ENCODE data around the gene SLC4A3.

SLC4A3 gene

GRCh38 chr2:219612577-219613286, 14.7 kb upstream of the SLC4A3 start:
- no peak for DNase-seq (ENCODE audit: low spot score)

GRCh38 chr2:219613461-219614070, 13.9 kb upstream of the SLC4A3 start:
- DNase-seq (ENCODE audit: low spot score), result no peak

DNA sequence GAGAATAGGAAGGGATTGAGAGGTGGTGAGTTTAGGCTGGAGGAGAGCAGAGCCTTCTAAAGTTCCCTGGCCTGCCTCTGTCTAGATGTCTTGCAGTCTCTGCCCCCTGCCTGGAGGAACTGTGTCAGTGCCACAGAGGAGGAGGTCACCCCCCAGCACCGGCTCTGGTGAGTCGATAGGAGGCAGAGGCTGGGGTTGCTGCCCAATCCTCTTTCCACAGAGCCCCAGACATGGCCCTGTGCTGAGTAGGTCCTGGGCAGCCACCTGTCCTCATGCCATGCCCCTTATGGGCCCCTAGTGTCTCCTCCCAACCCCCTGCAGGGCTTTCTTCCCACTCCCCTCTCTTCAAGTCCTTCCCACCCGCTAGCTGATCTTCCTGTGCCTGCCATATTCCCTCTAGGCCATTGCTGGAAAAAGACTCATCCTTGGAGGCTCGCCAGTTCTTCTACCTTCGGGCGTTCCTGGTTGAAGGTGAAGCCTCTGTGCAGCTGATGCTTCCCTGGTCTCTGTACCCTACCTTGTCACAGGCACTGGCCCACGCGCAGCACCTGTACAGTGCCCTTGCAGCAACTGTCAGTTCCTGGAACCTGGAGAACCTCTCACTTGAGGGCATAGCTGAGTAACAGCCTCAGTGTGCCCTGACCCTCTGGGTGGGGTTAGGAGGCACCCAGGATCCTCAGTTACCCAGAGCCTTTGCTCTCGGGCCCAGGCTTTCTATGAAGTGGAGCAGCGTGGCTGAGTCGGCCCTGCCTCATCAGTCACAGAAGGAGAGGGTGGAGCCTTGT, 13.2 kb upstream of the SLC4A3 start:
- no peak for DNase-seq (ENCODE audit: low spot score)

DNA sequence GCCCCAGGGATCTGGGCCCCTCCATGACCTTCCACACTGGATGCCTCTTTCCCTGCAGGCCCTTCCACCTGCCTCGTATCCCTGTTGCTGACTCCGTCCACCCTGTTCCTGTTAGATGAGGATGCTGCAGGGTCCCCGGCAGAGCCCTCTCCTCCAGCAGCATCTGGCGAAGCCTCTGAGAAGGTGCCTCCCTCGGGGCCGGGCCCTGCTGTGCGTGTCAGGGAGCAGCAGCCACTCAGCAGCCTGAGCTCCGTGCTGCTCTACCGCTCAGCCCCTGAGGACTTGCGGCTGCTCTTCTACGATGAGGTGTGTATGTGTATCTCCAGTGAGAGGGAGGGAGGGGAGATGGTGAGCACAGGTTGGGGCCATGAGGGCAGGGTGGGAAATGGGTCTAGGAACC, 12.4 kb upstream of the SLC4A3 start:
- DNase-seq (ENCODE audit: low spot score), result no peak

GRCh38 chr2:219615894-219616293, 11.5 kb upstream of the SLC4A3 start:
- no peak for DNase-seq (ENCODE audit: low spot score)

DNA sequence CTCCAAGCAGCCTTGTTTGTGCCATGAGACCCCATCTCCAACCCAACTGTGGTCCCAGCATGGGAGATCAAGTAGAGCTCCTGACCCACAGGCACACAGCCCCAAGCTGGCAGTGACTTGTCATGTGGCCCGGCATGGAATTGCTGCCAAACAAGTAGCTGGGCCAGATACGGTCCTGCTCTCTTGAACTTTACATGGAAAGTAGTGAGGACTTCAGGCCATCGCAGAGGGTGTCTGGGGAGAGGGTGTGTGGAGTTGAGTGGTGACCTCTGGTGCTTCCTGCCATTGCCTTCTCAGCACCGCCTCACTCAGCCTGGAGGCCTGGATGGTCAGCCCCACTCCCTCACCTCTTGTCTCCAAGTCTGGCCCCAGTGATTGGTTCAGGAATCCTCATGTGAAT, 10.9 kb upstream of the SLC4A3 start:
- DNase-seq (ENCODE audit: low spot score), result no peak

GRCh38 chr2:219618733-219619122, 8.7 kb upstream of the SLC4A3 start:
- DNase-seq (ENCODE audit: low spot score), result no peak

DNA sequence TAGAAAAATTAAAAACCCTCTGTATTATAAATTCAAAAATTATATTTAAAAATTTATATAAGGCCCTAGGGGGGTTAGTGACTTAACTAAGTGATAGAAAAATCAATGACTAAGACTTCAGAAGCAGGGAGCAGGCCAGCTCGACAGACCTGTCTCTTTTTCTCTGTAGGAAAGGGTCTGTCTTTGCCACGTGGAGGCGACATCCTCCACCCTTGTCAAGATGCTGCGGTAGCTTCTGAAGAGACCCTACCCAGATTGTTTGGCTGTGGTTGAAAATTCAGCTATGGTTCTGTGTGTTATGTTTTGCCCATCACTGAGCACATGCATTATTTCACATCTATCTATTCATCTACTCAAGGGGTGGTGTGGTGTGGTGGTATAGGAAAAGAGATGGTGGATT, 8.2 kb upstream of the SLC4A3 start:
- DNase-seq (ENCODE audit: low spot score), result no peak

DNA sequence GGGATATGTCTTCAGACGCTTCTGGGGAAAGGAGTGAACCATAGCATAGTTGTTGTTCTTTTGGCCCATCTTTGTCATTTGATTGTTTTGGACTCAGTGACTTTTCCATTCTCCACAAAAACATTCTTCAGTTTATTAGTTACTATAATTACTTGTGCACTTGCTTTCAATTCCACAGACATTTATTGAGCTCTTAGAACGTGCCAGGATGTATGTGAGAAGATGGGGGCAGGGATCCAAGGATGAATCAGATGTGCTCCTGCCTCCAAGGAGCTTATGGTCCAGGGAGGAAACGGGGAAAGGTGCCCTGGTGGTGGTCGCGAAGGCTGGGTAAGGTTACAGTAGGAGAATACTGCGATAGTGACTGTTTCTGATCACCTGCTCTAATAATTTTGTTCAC, 6.9 kb upstream of the SLC4A3 start:
- no peak for DNase-seq (ENCODE audit: low spot score)

GRCh38 chr2:219621935-219622334, 5.5 kb upstream of the SLC4A3 start:
- no peak for DNase-seq (ENCODE audit: low spot score)

GRCh38 chr2:219622472-219622871, 5.0 kb upstream of the SLC4A3 start:
- DNase-seq (ENCODE audit: low spot score), result no peak

- DNase-seq (ENCODE audit: low spot score), result no peak
Observed at GRCh38 chr2:219624565-219624964, 2.9 kb upstream of the SLC4A3 start.

GRCh38 chr2:219625179-219625578, 2.3 kb upstream of the SLC4A3 start:
- DNase-seq (ENCODE audit: low spot score), result no peak

DNA sequence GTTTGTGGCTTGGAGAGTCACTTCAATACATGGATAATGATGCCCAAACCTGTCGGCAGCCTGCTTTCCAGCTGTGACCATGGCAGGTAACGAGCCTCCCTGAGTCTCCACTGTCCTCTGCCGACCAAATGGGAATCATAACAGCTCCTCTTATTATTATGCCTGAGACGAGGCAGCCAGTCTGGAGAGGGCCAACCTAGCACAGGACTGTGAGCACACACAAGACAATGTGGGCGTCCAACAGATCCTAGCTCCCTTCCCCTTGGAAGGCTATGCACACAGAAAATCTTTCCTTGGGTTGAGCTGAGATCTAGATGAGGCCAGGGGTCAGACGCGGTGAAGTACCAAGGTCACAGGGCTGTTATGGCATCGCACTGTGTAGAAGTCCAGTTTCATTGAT, 890 bp upstream of the SLC4A3 start:
- DNase-seq (ENCODE audit: low spot score), result no peak

DNA sequence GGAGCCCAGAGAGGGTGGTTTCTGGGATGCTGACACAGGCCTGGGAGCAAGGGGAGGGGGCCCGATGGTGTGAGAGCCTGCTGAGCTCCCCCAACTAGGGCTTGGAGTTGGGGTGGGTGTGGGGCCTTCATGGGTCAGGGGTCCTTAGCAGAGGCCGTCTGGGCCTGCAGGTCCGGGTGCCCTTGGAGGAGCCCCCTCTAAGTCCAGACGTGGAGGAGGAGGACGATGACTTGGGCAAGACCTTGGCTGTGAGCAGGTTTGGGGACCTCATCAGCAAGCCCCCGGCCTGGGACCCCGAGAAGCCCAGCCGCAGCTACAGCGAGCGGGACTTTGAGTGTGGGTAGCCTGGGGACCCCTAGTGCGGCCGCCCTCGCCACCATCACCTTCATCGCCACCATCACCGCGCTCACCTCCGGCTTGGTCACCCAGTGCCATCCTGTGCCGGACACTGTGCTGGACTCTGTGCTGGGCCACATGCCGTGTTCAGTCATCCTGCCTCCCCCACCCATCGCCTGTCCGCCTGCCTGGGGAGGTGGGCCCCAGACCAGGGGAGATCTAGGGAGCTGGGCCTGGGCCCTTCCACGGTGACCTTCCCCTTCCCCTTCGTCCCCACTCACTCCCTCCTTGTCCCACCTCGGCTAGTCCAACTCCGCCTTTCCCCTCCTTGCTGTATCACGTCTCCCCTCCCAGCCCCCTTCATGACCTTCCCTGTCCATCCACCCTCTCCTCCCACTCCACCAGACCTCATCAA, 980 bp downstream of the SLC4A3 start:
- DNase-seq (ENCODE audit: low spot score), result no peak

- DNase-seq (ENCODE audit: low spot score), result no peak
Observed at GRCh38 chr2:219628986-219629901, 1.8 kb downstream of the SLC4A3 start.

GRCh38 chr2:219629976-219630695, 2.7 kb downstream of the SLC4A3 start:
- no peak for DNase-seq (ENCODE audit: low spot score)

DNA sequence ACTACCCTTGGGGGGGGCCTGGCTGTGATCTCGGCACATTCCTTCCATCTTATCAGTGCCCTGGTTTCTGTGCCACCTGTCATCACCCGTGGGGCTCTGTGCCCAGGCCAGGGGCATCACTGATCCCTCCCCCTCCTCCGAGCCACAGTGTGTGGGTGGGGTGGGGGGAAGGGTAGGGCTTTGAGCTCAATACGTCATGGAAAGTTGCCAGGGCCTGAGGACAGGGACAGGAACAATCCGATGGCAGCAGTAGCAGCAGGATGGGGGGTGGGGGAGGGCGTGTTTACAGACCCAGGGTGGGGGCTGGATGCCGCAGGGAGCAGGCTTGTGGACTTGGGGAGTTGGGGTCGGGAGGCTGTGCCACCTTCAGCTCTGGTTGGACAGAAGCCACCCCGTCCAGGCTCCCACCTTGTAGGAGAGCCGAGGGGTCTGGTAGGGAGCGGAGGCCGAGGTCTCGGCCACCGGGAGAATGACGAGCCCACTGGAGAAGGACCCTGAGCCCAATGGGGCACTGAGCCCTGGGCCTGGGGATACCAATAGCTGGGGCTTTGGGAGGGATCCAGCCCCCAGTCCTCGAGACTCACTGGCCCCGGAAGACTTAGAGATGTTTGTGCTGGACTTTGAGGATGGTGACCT, 3.5 kb downstream of the SLC4A3 start:
- no peak for DNase-seq (ENCODE audit: low spot score)

DNA sequence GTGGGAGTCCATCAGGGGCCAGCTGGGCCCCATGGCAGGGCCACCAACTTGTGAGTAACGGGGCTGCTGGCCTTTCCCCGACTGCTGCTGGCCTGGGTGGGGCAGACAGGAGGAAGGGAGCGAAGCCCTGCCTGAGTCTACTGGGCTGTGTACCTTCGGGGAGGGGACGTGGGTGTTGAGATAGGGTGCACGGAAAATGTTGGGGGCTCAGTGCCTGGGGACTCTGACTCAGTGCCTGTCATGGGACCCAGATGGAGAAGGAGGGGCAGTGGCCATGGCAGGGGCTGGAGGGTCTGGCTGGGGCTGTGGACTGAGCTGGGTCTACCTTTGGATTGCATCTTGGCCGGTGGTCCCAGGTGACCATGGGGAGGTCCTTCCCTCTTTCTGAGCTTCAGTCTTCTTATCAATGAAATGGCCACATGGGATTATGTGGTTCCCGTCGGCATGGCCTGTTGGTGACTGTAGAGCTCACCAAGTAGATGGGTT, 4.0 kb downstream of the SLC4A3 start:
- DNase-seq (ENCODE audit: low spot score), result no peak
